Fibroblast of lung (primary cell): ENCODE results near the gene RNF152. TPM values are rescaled to one million over a fixed set of nuclear protein-coding genes. Genes with fewer than 3 reads are reported as not detected.

ENCODE experiments used
- DNase-seq, 2 donors: peaks; one replicate each; pipeline versions ENCODE4 v3.0.0 to v3.0.0-alpha.2; 2010; ENCODE audit warnings: low read depth in 2 of 2
- H2AFZ ChIP-seq: 2 replicates; pipeline ENCODE4 v1.5.1; 2012; ENCODE audit warnings: low read length, control low read depth, inconsistent platforms
- H3K27ac ChIP-seq: 2 replicates; pipeline ENCODE4 v1.5.1; 2011; ENCODE audit warnings: low read length, control low read depth; ENCODE audit not compliant: insufficient read depth
- H3K27me3 ChIP-seq: 2 replicates; pipeline ENCODE4 v1.5.1; 2011; ENCODE audit warnings: mild to moderate bottlenecking, low read length; ENCODE audit not compliant: control insufficient read depth, insufficient read depth
- H3K36me3 ChIP-seq: 2 replicates; pipeline ENCODE4 v1.5.1; 2011; ENCODE audit warnings: low read length; ENCODE audit not compliant: control insufficient read depth, insufficient read depth
- H3K4me1 ChIP-seq: 2 replicates; pipeline ENCODE4 v1.5.1; 2011; ENCODE audit warnings: low read length; ENCODE audit not compliant: control insufficient read depth, insufficient read depth; ENCODE audit errors: extremely low read depth
- H3K4me2 ChIP-seq: 2 replicates; pipeline ENCODE4 v1.5.1; 2011; ENCODE audit warnings: low read length, control low read depth; ENCODE audit not compliant: insufficient read depth; ENCODE audit errors: extremely low read depth
- H3K4me3 ChIP-seq, 4 experiments: fragments of 200-600 bp in 1 of 4; sonication (generic) in 1 of 4; replicated peaks in 1 of 4; 2 replicates each; pipeline ENCODE4 v1.5.1; 2011 to 2016; ENCODE audit warnings: low read length in 4 of 4, low read depth in 3 of 4, mild to moderate bottlenecking in 3 of 4, control low read depth in 2 of 4, inconsistent platforms in 1 of 4, mixed read lengths in 1 of 4; ENCODE audit not compliant: insufficient read depth in 1 of 4; ENCODE audit errors: control extremely low read depth in 1 of 4
- H3K79me2 ChIP-seq: 2 replicates; pipeline ENCODE4 v1.5.1; 2012; ENCODE audit warnings: mild to moderate bottlenecking, low read length, inconsistent platforms; ENCODE audit not compliant: control insufficient read depth, insufficient read depth
- H3K9ac ChIP-seq: 2 replicates; pipeline ENCODE4 v1.5.1; 2011; ENCODE audit warnings: mild to moderate bottlenecking, low read length, control low read depth; ENCODE audit not compliant: insufficient read depth
- H3K9me3 ChIP-seq: 2 replicates; pipeline ENCODE4 v1.5.1; 2012; ENCODE audit warnings: low read depth, low read length; ENCODE audit not compliant: control insufficient read depth, insufficient read depth
- H4K20me1 ChIP-seq: 2 replicates; pipeline ENCODE4 v1.5.1; 2011; ENCODE audit warnings: low read length; ENCODE audit not compliant: control insufficient read depth, insufficient read depth; ENCODE audit errors: extremely low read depth
- CTCF ChIP-seq, 2 donors: IDR thresholded peaks in 1 of 2; conservative IDR thresholded peaks in 1 of 2; 1 replicate in 1 of 2; 2 replicates in 1 of 2; pipeline ENCODE4 v1.5.1; 2011 to 2012; ENCODE audit warnings: low read length in 2 of 2, control low read depth in 1 of 2, inconsistent platforms in 1 of 2, low read depth in 1 of 2, mild to moderate bottlenecking in 1 of 2
- EZH2 ChIP-seq: IDR thresholded peaks from 2 replicates; pipeline ENCODE4 v1.5.1; 2012; ENCODE audit warnings: low read length, control low read depth, mild to moderate bottlenecking; ENCODE audit errors: missing control alignments
- polyA plus RNA-seq, 2 donors: library from polyadenylated mRNA; depleted of rRNA in 1 of 2; stranded (reverse) in 1 of 2; unstranded in 1 of 2; fragments of >200 nt; gene quantifications; 2 replicates each; pipeline ENCODE4 v1.2.1, GENCODE V29; 2011 to 2012; ENCODE audit warnings: missing spikeins in 1 of 2
- total RNA-seq: library from RNA; depleted of rRNA; stranded (reverse); fragments of >200 nt; gene quantifications from 2 replicates; pipeline ENCODE4 v1.2.1, GENCODE V29; 2014

RNF152 gene
- total and polyA plus RNA-seq, 2 donors (not counting 1 experiment from before 2014, with no cell fraction given), result 20.0 to 24.4 TPM

DNA sequence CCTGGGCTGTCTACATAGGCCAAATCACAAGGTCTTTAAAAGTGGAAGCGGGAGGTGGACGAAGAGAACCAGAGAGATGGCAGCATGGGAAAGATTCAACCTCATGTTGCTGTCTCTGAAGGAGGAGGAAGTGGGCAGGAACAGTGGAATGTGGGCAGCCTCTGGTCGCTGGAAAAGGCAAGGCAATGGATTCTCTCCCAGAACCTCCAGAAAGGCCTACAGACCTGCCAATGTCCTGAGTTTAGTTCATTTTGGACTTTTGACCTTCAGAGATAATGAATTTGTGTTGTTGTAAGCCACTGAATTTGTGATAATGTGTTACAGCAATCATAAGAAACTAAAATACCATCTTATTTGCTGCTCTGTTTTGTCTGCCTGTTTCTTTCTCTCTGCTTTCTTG, 122.5 kb downstream of the RNF152 start:
- no peaks in the 10 kb centered on the region for H3K36me3 ChIP-seq
- no peak overlapping the region for H2AFZ ChIP-seq
- no peak overlapping the region for H3K4me2 ChIP-seq
- H3K9me3 ChIP-seq, result no peaks in the 10 kb centered on the region
- no peak overlapping the region for H3K9ac ChIP-seq
- no peaks in the 10 kb centered on the region for H3K27me3 ChIP-seq
- no peaks in the 10 kb centered on the region for H4K20me1 ChIP-seq
- no peak overlapping the region for H3K4me3 ChIP-seq
- no peaks in the 10 kb centered on the region for H3K79me2 ChIP-seq
- DNase-seq, result no peak
- no peak overlapping the region for H3K27ac ChIP-seq
- H3K4me1 ChIP-seq, result no peaks in the 10 kb centered on the region
- TF ChIP-seq CTCF (conservative IDR thresholded peaks at IDR 0.05 in 1 of 2, IDR thresholded peaks at IDR 0.05 in 1 of 2; ENCODE audit: low read depth in 1 of 2, low read length in 2 of 2), result no peak
- TF ChIP-seq EZH2, result no peak

DNA sequence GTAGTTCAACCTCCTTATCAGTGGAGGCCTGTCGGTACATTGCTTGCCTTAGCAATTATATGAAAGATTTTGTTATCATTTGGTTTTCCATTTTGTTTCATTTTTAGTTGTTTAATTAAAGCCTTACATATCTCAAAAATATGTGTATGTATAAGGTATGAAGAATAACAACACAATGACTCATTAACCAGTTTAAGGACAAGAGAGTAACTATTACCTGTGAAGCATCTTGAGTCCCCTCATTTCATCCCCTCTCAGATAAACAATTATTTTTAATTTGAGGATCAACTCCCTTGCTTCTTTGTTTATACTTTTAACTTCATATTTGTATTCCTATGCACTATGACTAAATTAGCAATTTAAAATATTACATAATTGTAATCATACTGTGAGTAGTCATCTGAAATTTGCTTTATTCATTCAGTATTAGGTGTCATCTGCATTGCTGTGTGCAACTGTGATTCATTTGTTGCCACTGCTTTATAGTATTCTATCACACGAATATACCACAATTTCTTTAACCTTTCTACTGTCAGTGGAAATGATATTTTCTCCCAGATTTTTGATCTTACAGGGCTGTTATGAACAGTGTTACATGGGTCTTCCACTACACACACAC, 126.4 kb downstream of the RNF152 start:
- Histone ChIP-seq H3K9ac (no peak overlapping the region), H3K4me2 (no peak overlapping the region), H2AFZ (no peak overlapping the region), H3K27me3 (no peaks in the 10 kb centered on the region), H3K4me1 (no peaks in the 10 kb centered on the region), H3K9me3 (no peaks in the 10 kb centered on the region), H3K36me3 (no peaks in the 10 kb centered on the region), H3K4me3 (no peak overlapping the region), H3K79me2 (no peaks in the 10 kb centered on the region), H3K27ac (no peak overlapping the region), H4K20me1 (no peaks in the 10 kb centered on the region)
- no peak for DNase-seq
- TF ChIP-seq CTCF (conservative IDR thresholded peaks at IDR 0.05 in 1 of 2, IDR thresholded peaks at IDR 0.05 in 1 of 2; ENCODE audit: low read depth in 1 of 2, low read length in 2 of 2), result no peak
- TF ChIP-seq EZH2, result no peak

- no peak overlapping the region for H3K4me3 ChIP-seq
- no peaks in the 10 kb centered on the region for H3K4me1 ChIP-seq
- H3K79me2 ChIP-seq, result no peaks in the 10 kb centered on the region
- peak overlapping the region; percentile 45 for H2AFZ ChIP-seq
- no peaks in the 10 kb centered on the region for H3K9me3 ChIP-seq
- H3K4me2 ChIP-seq, result peak overlapping the region; percentile 18
- TF ChIP-seq EZH2 (no peak), CTCF (conservative IDR thresholded peaks at IDR 0.05 in 1 of 2, IDR thresholded peaks at IDR 0.05 in 1 of 2; ENCODE audit: low read depth in 1 of 2, low read length in 2 of 2) (no peak)
- H3K27me3 ChIP-seq, result no peaks in the 10 kb centered on the region
- H3K27ac ChIP-seq, result no peak overlapping the region
- no peaks in the 10 kb centered on the region for H4K20me1 ChIP-seq
- H3K36me3 ChIP-seq, result no peaks in the 10 kb centered on the region
- peak; percentile 14 to 94 for DNase-seq
- no peak overlapping the region for H3K9ac ChIP-seq
Measured at GRCh38 chr18:61765097-61765496, 127.7 kb downstream of the RNF152 start.
